GM19468 (cell line): ENCODE data around the gene GLCE.
"Not testable (repeated sequence)": the region's sequence is repeated elsewhere in the genome, so short reads cannot be mapped to it uniquely, and the experiment has no call there.

ENCODE experiments used
- ATAC-seq: cut with Tn5 transposase; IDR thresholded peaks from one replicate; pipeline ENCODE4 v1.9.1; 2021; ENCODE audit warnings: mild to moderate bottlenecking, moderate library complexity, moderate number of reproducible peaks; ENCODE audit not compliant: unreplicated experiment; ENCODE audit errors: extremely low read depth

The GLCE gene

GRCh38 chr15:69237718-69238117 lies 77.3 kb downstream of the GLCE start:
- no peak for ATAC-seq

DNA sequence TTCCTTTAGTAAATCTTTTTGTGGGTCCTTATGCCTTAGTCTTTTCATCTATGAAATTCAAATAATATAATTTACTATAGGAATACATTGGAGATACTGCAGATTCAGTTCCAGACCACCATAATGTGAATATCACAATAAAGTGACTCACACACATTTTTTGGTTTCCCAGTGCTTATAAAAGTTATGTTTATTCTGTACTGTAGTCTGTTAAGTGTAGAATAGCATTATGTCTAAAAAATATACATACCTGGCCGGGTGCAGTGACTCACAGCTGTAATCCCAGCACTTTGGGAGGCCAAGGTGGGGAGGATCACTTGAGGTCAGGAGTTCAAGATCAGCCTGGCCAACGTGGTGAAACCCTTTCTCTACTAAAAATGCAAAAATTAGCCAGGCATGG lies 84.4 kb downstream of the GLCE start:
- ATAC-seq: no peak

GRCh38 chr15:69253156-69253555 lies 92.7 kb downstream of the GLCE start:
- no peak for ATAC-seq

GRCh38 chr15:69265347-69265955 lies 105.0 kb downstream of the GLCE start:
- no peak for ATAC-seq

DNA sequence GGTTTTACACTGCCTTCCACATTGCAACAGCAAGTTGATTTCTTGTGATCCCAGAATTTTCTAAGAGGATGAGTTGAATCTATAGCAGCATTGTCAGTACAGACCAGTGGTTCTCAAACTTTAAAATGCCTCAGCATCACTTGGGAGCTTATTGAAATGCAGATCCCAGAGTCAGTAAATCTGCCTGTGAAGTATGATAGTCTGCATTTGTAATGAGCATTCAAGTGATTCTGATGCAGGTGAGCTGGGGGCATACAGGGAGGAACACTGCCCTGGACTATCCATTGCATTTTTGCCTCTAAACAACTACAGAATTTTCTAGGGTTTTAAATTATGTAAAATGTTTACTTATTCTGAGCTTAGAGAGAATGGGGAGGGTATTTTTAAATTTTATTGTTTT lies 110.8 kb downstream of the GLCE start:
- ATAC-seq: no peak

GRCh38 chr15:69272139-69272538 lies 111.7 kb downstream of the GLCE start:
- no peak for ATAC-seq

GRCh38 chr15:69272891-69273290 lies 112.5 kb downstream of the GLCE start:
- ATAC-seq: no peak

DNA sequence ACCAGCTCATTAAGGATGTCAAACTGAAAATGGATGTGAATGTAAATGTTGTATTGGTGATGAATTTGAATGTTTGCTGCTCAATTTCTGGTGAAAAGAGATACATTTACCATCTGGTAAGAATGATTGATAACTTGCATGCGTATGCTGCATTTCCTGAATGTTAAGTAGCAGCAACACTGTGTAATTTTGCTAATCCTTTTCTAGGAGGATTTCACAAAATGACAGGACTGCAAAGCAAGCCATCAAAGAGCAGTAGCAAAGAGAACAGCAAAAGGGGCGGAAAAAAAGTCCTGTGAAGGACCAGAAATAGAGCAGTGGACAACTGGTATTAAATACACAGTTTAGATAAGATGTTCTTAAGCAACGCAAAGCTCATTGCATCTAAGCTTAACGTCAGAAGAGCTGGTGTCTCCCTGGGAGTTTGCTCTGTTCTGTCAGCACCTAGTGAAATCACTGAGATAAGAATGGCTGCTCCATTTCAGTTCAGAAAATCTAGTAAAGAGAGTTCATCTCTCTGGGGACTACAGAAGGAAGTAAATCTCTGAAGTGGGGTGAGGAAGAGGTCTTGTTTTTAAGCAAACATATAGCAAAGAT lies 114.7 kb downstream of the GLCE start:
- ATAC-seq: no peak

DNA sequence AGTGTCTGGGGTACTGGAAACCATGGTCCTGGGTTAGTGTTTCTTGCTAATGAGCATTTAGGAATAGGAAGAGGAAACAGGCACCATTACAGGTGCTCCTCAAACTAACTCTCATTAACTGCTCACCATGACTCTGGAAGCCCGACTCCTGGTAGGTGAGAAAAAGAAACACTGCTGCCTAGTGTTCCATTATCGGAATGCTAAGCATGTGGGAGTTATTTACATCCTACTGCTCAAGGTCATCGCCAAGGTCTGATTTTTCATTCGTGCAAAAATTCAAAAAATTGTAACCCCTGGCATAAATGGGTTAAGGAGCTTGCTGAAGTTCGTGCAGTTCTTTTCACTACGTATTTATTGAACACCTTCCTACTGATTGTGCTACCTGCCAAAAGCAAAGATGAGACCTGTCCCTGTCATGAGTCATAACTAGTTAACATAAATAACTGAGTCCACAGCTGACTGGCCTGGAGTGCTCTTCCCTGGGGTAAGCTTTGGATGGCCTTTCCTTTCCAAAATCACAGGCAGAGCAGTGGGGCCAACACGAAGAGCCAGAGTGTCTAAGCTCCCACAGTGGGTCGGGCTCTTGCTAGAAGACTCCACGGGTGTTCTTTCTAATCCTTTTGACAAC lies 115.6 kb downstream of the GLCE start:
- no peak for ATAC-seq

DNA sequence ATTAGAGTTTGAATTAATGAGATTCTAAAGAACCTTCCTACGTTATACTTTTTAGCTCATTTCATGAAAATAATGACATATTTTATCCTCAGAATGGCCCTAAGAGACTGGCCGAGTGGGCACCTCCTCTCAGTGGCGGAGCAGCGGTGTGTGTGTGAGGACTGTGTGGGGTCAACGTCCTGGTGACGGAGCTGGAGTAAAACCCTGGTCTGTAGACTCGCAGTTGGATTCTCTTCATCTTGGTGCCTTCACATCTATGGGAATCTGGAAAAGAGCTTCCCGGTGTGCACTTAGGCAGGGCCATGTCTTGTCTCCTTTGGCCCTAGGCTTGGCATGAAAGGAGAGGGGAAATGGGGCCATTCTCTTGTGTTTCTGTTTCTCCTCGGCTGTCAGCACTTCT lies 116.9 kb downstream of the GLCE start:
- no peak for ATAC-seq

- no peak for ATAC-seq
Observed at GRCh38 chr15:69279636-69280035, 119.2 kb downstream of the GLCE start.

DNA sequence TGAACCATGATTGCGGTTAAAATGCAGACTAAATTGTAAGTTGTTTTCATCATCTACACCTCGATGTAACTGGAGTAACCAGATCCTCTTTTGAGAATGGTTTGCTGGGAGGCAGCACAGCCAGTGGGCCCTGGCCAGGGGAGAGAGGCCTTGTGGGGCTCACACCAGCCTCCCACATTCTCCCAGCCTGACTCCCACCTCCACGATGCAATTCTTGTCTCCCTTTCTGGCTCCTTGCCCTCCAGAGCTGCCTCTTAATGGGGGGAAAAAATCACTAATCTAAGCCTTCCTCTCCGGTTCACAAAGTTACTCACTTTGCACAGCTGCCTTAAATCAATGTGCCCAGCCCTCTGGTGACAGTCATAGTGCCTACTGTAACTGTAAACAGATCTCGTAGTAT lies 120.3 kb downstream of the GLCE start:
- no peak for ATAC-seq

GRCh38 chr15:69282104-69282743 lies 121.8 kb downstream of the GLCE start:
- no peak for ATAC-seq

GRCh38 chr15:69285834-69286233 lies 125.4 kb downstream of the GLCE start:
- no peak for ATAC-seq

DNA sequence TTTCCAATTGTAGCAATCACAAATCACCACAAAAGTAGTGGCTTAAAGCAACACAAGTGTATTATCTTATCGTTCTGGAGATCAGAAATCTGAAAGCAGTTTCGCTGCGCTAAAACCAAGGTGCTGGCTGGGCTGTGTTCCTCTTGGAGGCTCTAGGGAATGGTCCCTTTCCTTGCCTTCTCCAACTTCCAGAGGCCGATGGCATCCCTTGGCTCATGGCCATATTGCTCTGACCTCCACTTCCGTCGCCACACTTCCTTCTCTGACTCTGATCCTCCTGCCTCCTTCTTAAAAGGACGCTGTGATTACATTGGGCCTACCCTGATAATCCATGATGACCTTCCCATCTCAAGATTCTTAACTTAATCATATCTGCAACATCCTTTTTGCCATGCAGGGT lies 127.6 kb downstream of the GLCE start:
- ATAC-seq: no peak

GRCh38 chr15:69288531-69289341 lies 128.3 kb downstream of the GLCE start:
- ATAC-seq: no peak

DNA sequence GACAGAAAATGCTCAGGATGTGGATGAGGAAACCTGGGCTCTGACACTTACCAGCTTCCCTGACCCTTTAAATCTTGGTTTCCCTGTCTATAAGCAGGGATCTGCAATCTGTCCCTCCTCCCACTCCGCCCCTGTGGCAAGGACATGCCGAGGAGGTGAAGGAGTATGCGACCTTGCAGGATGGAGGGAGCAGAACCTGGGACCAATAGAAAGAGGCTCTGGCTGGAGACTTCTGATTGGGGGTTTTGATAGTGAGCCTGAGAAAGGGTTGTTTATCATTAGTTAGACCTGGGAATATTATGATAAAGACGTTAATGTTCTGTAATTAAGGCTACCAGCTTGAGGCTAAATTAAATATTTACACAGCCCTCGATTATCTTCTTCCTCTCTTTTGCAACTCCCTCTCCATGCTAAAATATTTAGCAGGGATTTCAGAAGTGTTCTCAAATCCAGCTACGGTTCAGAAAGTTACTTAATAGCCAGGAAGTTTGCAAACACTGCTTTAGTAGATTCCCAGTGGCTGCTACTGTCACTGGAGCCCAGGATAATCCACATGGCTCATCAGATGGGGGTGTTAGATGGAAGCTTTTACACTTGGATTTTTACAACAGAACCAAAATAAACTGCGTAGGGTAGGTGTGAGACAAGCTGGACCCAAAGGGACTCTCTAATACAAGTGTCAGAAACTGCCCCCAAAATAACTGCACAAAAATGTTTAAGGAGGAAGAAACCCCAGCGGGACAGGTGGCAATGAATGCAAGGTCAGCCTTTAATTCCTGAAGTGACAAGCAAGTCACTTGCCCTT lies 129.1 kb downstream of the GLCE start:
- ATAC-seq: no peak

- ATAC-seq: no peak
Observed at GRCh38 chr15:69290346-69291164, 130.1 kb downstream of the GLCE start.

DNA sequence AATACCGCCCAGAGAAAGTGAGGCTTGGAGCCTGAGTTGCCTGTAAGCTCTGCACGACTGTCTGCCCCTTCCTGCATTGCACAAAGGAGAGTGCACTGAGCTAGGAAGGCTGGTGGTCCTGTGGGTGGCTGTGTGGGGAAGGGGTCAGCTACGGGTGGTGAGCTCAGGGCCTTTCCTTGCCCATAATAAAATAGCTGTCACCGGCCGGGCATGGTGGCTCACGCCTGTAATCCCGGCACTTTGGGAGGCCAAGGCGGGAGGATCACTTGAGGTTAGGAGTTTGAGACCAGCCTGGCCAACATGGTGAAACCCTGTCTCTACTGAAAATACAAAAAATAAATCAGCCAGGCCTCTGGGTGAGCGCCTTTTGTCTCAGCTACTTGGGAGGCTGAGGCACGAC lies 131.2 kb downstream of the GLCE start:
- ATAC-seq: not testable (repeated sequence)
